HEK293 (cell line): ENCODE results near the gene AJM1.

Source experiments
- CTCF ChIA-PET: fragments of 350-600 bp; formaldehyde crosslinking; extraction: SDS; loops from one replicate; lab custom pipeline; 2021; ENCODE audit warnings: antibody characterized with exemption; lab: Yijun Ruan, JAX
- POLR2A ChIA-PET: fragments of 300-600 bp; formaldehyde crosslinking; extraction: SDS; loops from one replicate; lab custom pipeline; 2020; ENCODE audit warnings: antibody characterized with exemption, inconsistent platforms; lab: Yijun Ruan, JAX
- H3K27ac ChIP-seq: fragments of 200-500 bp; sonication (Bioruptor generic); 2 replicates; pipeline ENCODE4 v1.5.1; 2014; ENCODE audit warnings: low read depth, low read length, control low read depth, inconsistent platforms; ENCODE audit errors: extremely low read depth
- H3K36me3 ChIP-seq, 2 experiments: fragments of 200-500 bp in 1 of 2; sonication (Bioruptor generic) in 1 of 2; 1 replicate in 1 of 2; 2 replicates in 1 of 2; pipeline ENCODE4 v1.5.1; 2014 to 2017; ENCODE audit warnings: inconsistent platforms in 2 of 2, low read length in 2 of 2; ENCODE audit not compliant: control insufficient read depth in 2 of 2, insufficient read depth in 1 of 2
- H3K4me1 ChIP-seq: fragments of 200-500 bp; sonication (Bioruptor generic); 2 replicates; pipeline ENCODE4 v1.5.1; 2014; ENCODE audit warnings: mild to moderate bottlenecking, low read length, inconsistent platforms; ENCODE audit not compliant: control insufficient read depth, insufficient read depth
- H3K4me3 ChIP-seq: 2 replicates; pipeline ENCODE4 v1.5.1; 2011; ENCODE audit warnings: low read depth, mild to moderate bottlenecking, control low read depth, low read length, moderate library complexity
- H3K9me3 ChIP-seq: fragments of 200-500 bp; sonication (Bioruptor generic); 2 replicates; pipeline ENCODE4 v1.5.1; 2014; ENCODE audit warnings: low read depth, low read length, inconsistent platforms; ENCODE audit not compliant: control insufficient read depth, insufficient read depth
- KLF17 ChIP-seq: fragments of 450-650 bp; formaldehyde crosslinking; IDR thresholded peaks from 2 replicates; pipeline ENCODE4 v1.5.1; 2016; ENCODE audit warnings: missing biosample characterization, missing genetic modification characterization
- ZFHX2 ChIP-seq: fragments of 450-650 bp; formaldehyde crosslinking; conservative IDR thresholded peaks from 2 replicates; pipeline ENCODE4 v1.5.1; 2016; ENCODE audit warnings: missing biosample characterization, missing genetic modification characterization
- ZNF114 ChIP-seq: fragments of 450-650 bp; formaldehyde crosslinking; IDR thresholded peaks from 2 replicates; pipeline ENCODE4 v1.5.0; 2017; ENCODE audit warnings: missing biosample characterization, missing genetic modification characterization
- ZNF223 ChIP-seq: fragments of 450-650 bp; formaldehyde crosslinking; IDR thresholded peaks from 2 replicates; pipeline ENCODE4 v1.5.1; 2016; ENCODE audit warnings: missing biosample characterization, missing genetic modification characterization
- ZNF513 ChIP-seq: fragments of 450-650 bp; IDR thresholded peaks from 2 replicates; pipeline ENCODE4 v1.5.1; 2018; ENCODE audit warnings: missing biosample characterization, missing genetic modification characterization
- ZNF600 ChIP-seq: fragments of 450-650 bp; formaldehyde crosslinking; IDR thresholded peaks from 2 replicates; pipeline ENCODE4 v1.5.1; 2016; ENCODE audit warnings: missing biosample characterization, missing genetic modification characterization
- ZSCAN4 ChIP-seq: fragments of 450-650 bp; formaldehyde crosslinking; IDR thresholded peaks from 2 replicates; pipeline ENCODE4 v1.5.1; 2017; ENCODE audit warnings: missing biosample characterization, missing genetic modification characterization

Gene AJM1

GRCh38 chr9:136821826-136822544 lies 20.3 kb upstream of the AJM1 start:
- H3K27ac ChIP-seq: no peak overlapping the region
- TF ChIP-seq ZNF600 (tag by site-specific recombination) (peak; percentile 69), ZSCAN4 (no peak)
- no peak overlapping the region for H3K4me3 ChIP-seq
- H3K36me3 ChIP-seq: peaks cover 6 to 43% of the 10 kb centered on the region in 2 experiments; a peak in 2 of 3 replicates
- POLR2A ChIA-PET: interaction anchor here (0.6 to 1.2 kb wide), 2 partner anchors 14 to 352 kb away, joined by 3 to 13 read pairs; partner anchors contain the start of gene RABL6
- no peaks in the 10 kb centered on the region for H3K4me1 ChIP-seq
- H3K9me3 ChIP-seq: no peaks in the 10 kb centered on the region
- CTCF ChIA-PET: interaction anchor here (0.9 to 3.6 kb wide), 3 partner anchors 8 to 21 kb away, joined by 3 to 14 read pairs (median 3); partner anchors contain the start of gene AJM1

- no peak overlapping the region for H3K27ac ChIP-seq
- no peak overlapping the region for H3K4me3 ChIP-seq
- TF ChIP-seq ZNF513 (tag by site-specific recombination): 0 out of 2 replicates have a peak, but pooled peaks have one; percentile 45
- TF ChIP-seq ZNF114 (tag by site-specific recombination): no peak
- TF ChIP-seq ZNF223 (tag by site-specific recombination): peak; percentile 70; the same call in 1 of the 2 replicates
- POLR2A ChIA-PET: interaction anchor here (0.5 to 1.4 kb wide), 6 partner anchors 12 to 353 kb away, joined by 3 to 13 read pairs (median 4); partner anchors contain the start of gene RABL6
- no peaks in the 10 kb centered on the region for H3K9me3 ChIP-seq
- CTCF ChIA-PET: interaction anchor here (0.7 to 3.6 kb wide), 6 partner anchors 9 to 124 kb away, joined by 3 to 14 read pairs (median 4); partner anchors contain the start of gene AJM1
- H3K36me3 ChIP-seq: peaks cover 6 to 52% of the 10 kb centered on the region in 2 experiments; a peak in 2 of 3 replicates
- no peaks in the 10 kb centered on the region for H3K4me1 ChIP-seq
These were observed 18.9 kb upstream of the AJM1 start for GRCh38 chr9:136823136-136824046.

GRCh38 chr9:136824496-136825225 lies 17.6 kb upstream of the AJM1 start:
- peaks cover 3 to 65% of the 10 kb centered on the region in 2 experiments; a peak in 2 of 3 replicates for H3K36me3 ChIP-seq
- H3K4me3 ChIP-seq: no peak overlapping the region
- no peaks in the 10 kb centered on the region for H3K9me3 ChIP-seq
- TF ChIP-seq KLF17: no peak
- peak; percentile 34; the same call in 1 of the 2 replicates for TF ChIP-seq ZFHX2 (tag by site-specific recombination)
- TF ChIP-seq, all 188 proteins: peak for 1
- H3K27ac ChIP-seq: no peak overlapping the region
- ChIA-PET POLR2A (interaction anchor here (0.5 to 1.4 kb wide), 3 partner anchors 24 to 210 kb away, joined by 3 to 4 read pairs (median 4); no protein-coding TSS in a partner anchor), CTCF (interaction anchor here (1.3 to 3.6 kb wide), 2 partner anchors 16 to 18 kb away, joined by 3 to 14 read pairs; partner anchors contain the start of gene AJM1)
- no peaks in the 10 kb centered on the region for H3K4me1 ChIP-seq
